DOHH2 (cell line): Measurements from ENCODE around the gene KRT73.

Experiments
- CTCF ChIP-seq: fragments of 200-600 bp; sonication (generic); IDR thresholded peaks from one replicate; pipeline ENCODE4 v1.5.1; 2014; ENCODE audit warnings: antibody characterized with exemption, mild to moderate bottlenecking, low read depth, low read length; ENCODE audit not compliant: poor library complexity, severe bottlenecking
- EZH2phosphoT487 ChIP-seq: fragments of 200-600 bp; sonication (generic); IDR thresholded peaks from 2 replicates; pipeline ENCODE4 v1.6.1; 2017; ENCODE audit warnings: borderline replicate concordance, mild to moderate bottlenecking, antibody characterized with exemption, low read length, moderate library complexity, mixed read lengths

DNA sequence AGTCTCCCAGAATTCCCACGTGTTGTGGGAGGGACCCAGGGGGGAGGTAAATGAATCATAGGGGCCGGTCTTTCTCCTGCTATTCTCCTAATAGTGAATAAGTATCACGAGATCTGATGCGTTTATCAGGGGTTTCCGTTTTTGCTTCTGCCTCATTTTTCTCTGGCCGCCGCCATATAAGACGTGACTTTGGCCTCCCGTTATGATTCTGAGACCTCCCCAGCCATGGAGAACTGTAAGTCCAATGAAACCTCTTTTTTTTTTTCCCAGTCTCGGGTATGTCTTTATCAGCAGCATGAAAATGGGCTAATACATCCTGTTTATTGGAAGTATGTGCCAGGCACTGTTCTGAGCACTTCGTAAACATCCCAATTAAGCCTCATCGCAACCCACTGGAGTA is 17.9 kb downstream of the KRT73 start:
- no peak for TF ChIP-seq CTCF
- no peak for TF ChIP-seq EZH2phosphoT487
